SK-N-SH (cell line): ENCODE results near the gene NECTIN1. TPM values are rescaled to one million over a fixed set of nuclear protein-coding genes. Genes with fewer than 3 reads are reported as not detected.

Experiments used
- CTCF ChIA-PET: fragments of 300-600, 350-600 bp; formaldehyde crosslinking; extraction: SDS; loops from one replicate; lab custom pipeline; 2021; lab: Yijun Ruan, JAX
- POLR2A ChIA-PET: fragments of 350-600 bp; sonication (Branson Sonifier 250); formaldehyde crosslinking; extraction: SDS; loops from one replicate; lab custom pipeline; 2020; ENCODE audit warnings: antibody characterized with exemption, inconsistent platforms; lab: Yijun Ruan, JAX
- DNase-seq: peaks from one replicate; pipeline ENCODE4 v3.0.0; 2012
- H2AFZ ChIP-seq: fragments of 200-600 bp; sonication (generic); 2 replicates; pipeline ENCODE4 v1.8.1; 2016; ENCODE audit warnings: antibody characterized with exemption, mild to moderate bottlenecking, low read depth
- H3F3A ChIP-seq: fragments of 200-600 bp; sonication (generic); replicated peaks from 2 replicates; pipeline ENCODE3; 2016; ENCODE audit warnings: antibody characterized with exemption, mild to moderate bottlenecking; ENCODE audit not compliant: insufficient read depth
- H3K27ac ChIP-seq, 2 experiments: fragments of 200-500 bp in 1 of 2; fragments of 200-600 bp in 1 of 2; sonication (Bioruptor generic) in 1 of 2; sonication (generic), shearing (Covaris generic) in 1 of 2; 2 replicates each; pipeline versions ENCODE4 v1.5.1 to v1.6.1; 2014 to 2016; ENCODE audit warnings: low read depth in 2 of 2, inconsistent platforms in 1 of 2, low read length in 1 of 2, mild to moderate bottlenecking in 1 of 2, mixed read lengths in 1 of 2
- H3K27me3 ChIP-seq: fragments of 200-600 bp; sonication (generic), shearing (Covaris generic); 2 replicates; pipeline ENCODE4 v1.6.1; 2016; ENCODE audit warnings: mixed run types; ENCODE audit not compliant: insufficient read depth
- H3K36me3 ChIP-seq, 2 experiments: fragments of 200-500 bp in 1 of 2; fragments of 200-600 bp in 1 of 2; sonication (Bioruptor generic) in 1 of 2; sonication (generic) in 1 of 2; replicated peaks in 1 of 2; 2 replicates each; pipeline versions ENCODE3 to v1.5.1; 2014 to 2016; ENCODE audit warnings: low read length in 1 of 2, mild to moderate bottlenecking in 1 of 2; ENCODE audit not compliant: insufficient read depth in 2 of 2, control insufficient read depth in 1 of 2
- H3K4me1 ChIP-seq, 2 experiments: fragments of 200-500 bp in 1 of 2; fragments of 200-600 bp in 1 of 2; sonication (Bioruptor generic) in 1 of 2; sonication (generic), shearing (Covaris generic) in 1 of 2; 2 replicates each; pipeline versions ENCODE4 v1.5.1 to v1.6.1; 2014 to 2016; ENCODE audit warnings: low read depth in 1 of 2, low read length in 1 of 2, mixed run types in 1 of 2; ENCODE audit not compliant: insufficient read depth in 2 of 2, control insufficient read depth in 1 of 2
- H3K4me2 ChIP-seq: fragments of 200-600 bp; sonication (generic), shearing (Covaris generic); 2 replicates; pipeline ENCODE4 v1.6.1; 2017; ENCODE audit warnings: mixed run types
- H3K4me3 ChIP-seq, 2 experiments: fragments of 200-500 bp in 1 of 2; fragments of 200-600 bp in 1 of 2; sonication (Bioruptor generic) in 1 of 2; sonication (generic), shearing (Covaris generic) in 1 of 2; 2 replicates each; pipeline versions ENCODE4 v1.5.1 to v1.8.1; 2014 to 2016; ENCODE audit warnings: low read depth in 2 of 2, inconsistent platforms in 1 of 2, low read length in 1 of 2, mild to moderate bottlenecking in 1 of 2, mixed read lengths in 1 of 2, moderate library complexity in 1 of 2
- H3K79me2 ChIP-seq: fragments of 200-600 bp; sonication (generic); 2 replicates; pipeline ENCODE4 v1.8.1; 2017; ENCODE audit warnings: mild to moderate bottlenecking; ENCODE audit not compliant: insufficient read depth
- H3K9ac ChIP-seq: fragments of 200-600 bp; sonication (generic); 2 replicates; pipeline ENCODE4 v1.6.1; 2017; ENCODE audit warnings: mixed run types
- H3K9me2 ChIP-seq: fragments of 200-600 bp; sonication (generic); 2 replicates; pipeline ENCODE4 v1.6.1; 2017; ENCODE audit warnings: mixed run types
- H3K9me3 ChIP-seq: fragments of 200-600 bp; sonication (generic); 2 replicates; pipeline ENCODE4 v1.6.1; 2017; ENCODE audit warnings: mixed run types, mild to moderate bottlenecking, moderate library complexity
- H4K20me1 ChIP-seq: fragments of 200-600 bp; sonication (generic); 2 replicates; pipeline ENCODE4 v1.6.1; 2017; ENCODE audit warnings: mild to moderate bottlenecking, mixed run types; ENCODE audit not compliant: insufficient read depth
- CHD2 ChIP-seq: fragments of 150-350 bp; IDR thresholded peaks from 2 replicates; pipeline ENCODE4 v1.6.1; 2018; ENCODE audit warnings: low read length; ENCODE audit not compliant: partially characterized antibody
- ELF1 ChIP-seq: IDR thresholded peaks from 2 replicates; pipeline ENCODE4 v1.4.0; 2012
- EP300 ChIP-seq, 2 experiments: IDR thresholded peaks; 2 replicates each; pipeline versions ENCODE4 v1.4.0 to v1.6.1; 2012; ENCODE audit warnings: borderline replicate concordance in 1 of 2, low read depth in 1 of 2, low read length in 1 of 2
- FOSL2 ChIP-seq: IDR thresholded peaks from 2 replicates; pipeline ENCODE4 v1.4.0; 2012; ENCODE audit warnings: low read depth, mild to moderate bottlenecking, moderate library complexity, borderline replicate concordance
- FOXJ3 ChIP-seq: sonication (generic); formaldehyde crosslinking; IDR thresholded peaks from 2 replicates; pipeline ENCODE4 v1.5.1; 2020; ENCODE audit warnings: mild to moderate bottlenecking, missing genetic modification reagents
- FOXM1 ChIP-seq: IDR thresholded peaks from 2 replicates; pipeline ENCODE4 v1.4.0; 2012; ENCODE audit warnings: low read depth, mild to moderate bottlenecking
- GABPA ChIP-seq: IDR thresholded peaks from 2 replicates; pipeline ENCODE4 v1.4.0; 2012; ENCODE audit warnings: low read depth, mild to moderate bottlenecking
- JUND ChIP-seq: IDR thresholded peaks from 2 replicates; pipeline ENCODE4 v1.4.0; 2012
- MEF2A ChIP-seq: IDR thresholded peaks from 2 replicates; pipeline ENCODE4 v1.4.0; 2012; ENCODE audit warnings: low read depth, borderline replicate concordance
- NFIC ChIP-seq: IDR thresholded peaks from 2 replicates; pipeline ENCODE4 v1.4.0; 2012; ENCODE audit warnings: borderline replicate concordance
- POLR2AphosphoS5 ChIP-seq: IDR thresholded peaks from 2 replicates; pipeline ENCODE4 v1.6.1; 2012; ENCODE audit warnings: low read depth, low read length
- RAD21 ChIP-seq: IDR thresholded peaks from 2 replicates; pipeline ENCODE4 v1.6.1; 2012; ENCODE audit warnings: mild to moderate bottlenecking, low read length
- RCOR1 ChIP-seq: fragments of 150-350 bp; IDR thresholded peaks from 2 replicates; pipeline ENCODE4 v1.6.1; 2017; ENCODE audit warnings: antibody characterized with exemption, low read length
- TAF1 ChIP-seq: IDR thresholded peaks from 2 replicates; pipeline ENCODE4 v1.6.1; 2012; ENCODE audit warnings: low read depth, mild to moderate bottlenecking, low read length, moderate library complexity, borderline replicate concordance
- TEAD4 ChIP-seq: IDR thresholded peaks from 2 replicates; pipeline ENCODE4 v1.4.0; 2012; ENCODE audit warnings: mild to moderate bottlenecking, borderline replicate concordance; ENCODE audit not compliant: insufficient read depth
- WGBS: methylation state at CpG from one replicate; pipeline ENCODE4 v1.1.6; 2017; ENCODE audit warnings: low lambda C conversion rate; 5-methylcytosine and 5-hydroxymethylcytosine counted together
- polyA plus RNA-seq, 3 experiments: library from polyadenylated mRNA; depleted of rRNA; stranded (reverse); fragments of >200 nt; gene quantifications; 2 replicates each; pipeline ENCODE4 v1.2.3, GENCODE V29; 2012
- TF ChIP-seq, protein P1 (sequence below): IDR thresholded peaks from 2 replicates; pipeline ENCODE4 v1.4.0; 2012; ENCODE audit warnings: low read depth, borderline replicate concordance
- TF ChIP-seq, protein P2 (sequence below): fragments of 150-350 bp; IDR thresholded peaks from 2 replicates; pipeline ENCODE4 v1.6.1; 2016; ENCODE audit warnings: mild to moderate bottlenecking, low read depth, low read length
- TF ChIP-seq, protein P3 (sequence below): IDR thresholded peaks from 2 replicates; pipeline ENCODE4 v1.4.0; 2012; ENCODE audit warnings: low read depth, borderline replicate concordance
- TF ChIP-seq, protein P4 (sequence below): fragments of 150-350 bp; IDR thresholded peaks from 2 replicates; pipeline ENCODE4 v1.6.1; 2017; ENCODE audit warnings: antibody characterized with exemption, low read length, low read depth, borderline replicate concordance

The NECTIN1 gene
- polyA plus RNA-seq, 1 of the 3 experiments (the other 2 are of a cell fraction), result 9.1 TPM

DNA sequence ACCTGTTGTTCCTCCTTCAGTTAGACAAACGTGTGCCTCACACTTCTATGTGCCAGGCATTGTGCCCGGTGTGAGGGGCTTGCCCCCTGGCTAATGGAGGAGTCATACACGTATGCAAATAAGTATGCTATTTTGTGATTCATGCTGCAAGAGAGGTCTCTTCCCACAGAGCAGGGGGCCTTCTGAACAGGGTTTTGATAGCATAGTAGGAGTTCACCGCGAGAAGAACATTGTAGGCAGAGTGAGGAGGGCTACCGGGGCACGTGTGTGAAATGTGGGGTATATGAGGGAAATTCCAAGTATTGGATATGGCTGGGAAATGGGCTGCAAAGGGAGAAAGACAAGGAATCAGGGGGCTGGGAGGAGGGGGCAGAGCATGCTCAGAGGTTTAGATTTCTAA is 84.5 kb downstream of the NECTIN1 start:
- no peak for DNase-seq
- Histone ChIP-seq H3K79me2 (no peaks in the 10 kb centered on the region), H3K4me1 (peaks cover 0 to 17% of the 10 kb centered on the region in 2 experiments; a peak in 1 of 4 replicates), H3K27ac (no peak overlapping the region), H3K36me3 (no peaks in the 10 kb centered on the region), H3K9me3 (no peaks in the 10 kb centered on the region), H3K4me3 (no peak overlapping the region), H2AFZ (no peak overlapping the region), H4K20me1 (no peaks in the 10 kb centered on the region), H3K4me2 (no peak overlapping the region), H3F3A (no peaks in the 10 kb centered on the region), H3K9ac (no peak overlapping the region), H3K9me2 (no peaks in the 10 kb centered on the region), H3K27me3 (no peaks in the 10 kb centered on the region)
- TF ChIP-seq, protein P1, sequence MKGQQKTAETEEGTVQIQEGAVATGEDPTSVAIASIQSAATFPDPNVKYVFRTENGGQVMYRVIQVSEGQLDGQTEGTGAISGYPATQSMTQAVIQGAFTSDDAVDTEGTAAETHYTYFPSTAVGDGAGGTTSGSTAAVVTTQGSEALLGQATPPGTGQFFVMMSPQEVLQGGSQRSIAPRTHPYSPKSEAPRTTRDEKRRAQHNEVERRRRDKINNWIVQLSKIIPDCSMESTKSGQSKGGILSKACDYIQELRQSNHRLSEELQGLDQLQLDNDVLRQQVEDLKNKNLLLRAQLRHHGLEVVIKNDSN, result no peak
- no peak for TF ChIP-seq TAF1
- TF ChIP-seq, protein P2, sequence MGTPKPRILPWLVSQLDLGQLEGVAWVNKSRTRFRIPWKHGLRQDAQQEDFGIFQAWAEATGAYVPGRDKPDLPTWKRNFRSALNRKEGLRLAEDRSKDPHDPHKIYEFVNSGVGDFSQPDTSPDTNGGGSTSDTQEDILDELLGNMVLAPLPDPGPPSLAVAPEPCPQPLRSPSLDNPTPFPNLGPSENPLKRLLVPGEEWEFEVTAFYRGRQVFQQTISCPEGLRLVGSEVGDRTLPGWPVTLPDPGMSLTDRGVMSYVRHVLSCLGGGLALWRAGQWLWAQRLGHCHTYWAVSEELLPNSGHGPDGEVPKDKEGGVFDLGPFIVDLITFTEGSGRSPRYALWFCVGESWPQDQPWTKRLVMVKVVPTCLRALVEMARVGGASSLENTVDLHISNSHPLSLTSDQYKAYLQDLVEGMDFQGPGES, result no peak
- no peak for TF ChIP-seq FOXJ3
- TF ChIP-seq, protein P3, sequence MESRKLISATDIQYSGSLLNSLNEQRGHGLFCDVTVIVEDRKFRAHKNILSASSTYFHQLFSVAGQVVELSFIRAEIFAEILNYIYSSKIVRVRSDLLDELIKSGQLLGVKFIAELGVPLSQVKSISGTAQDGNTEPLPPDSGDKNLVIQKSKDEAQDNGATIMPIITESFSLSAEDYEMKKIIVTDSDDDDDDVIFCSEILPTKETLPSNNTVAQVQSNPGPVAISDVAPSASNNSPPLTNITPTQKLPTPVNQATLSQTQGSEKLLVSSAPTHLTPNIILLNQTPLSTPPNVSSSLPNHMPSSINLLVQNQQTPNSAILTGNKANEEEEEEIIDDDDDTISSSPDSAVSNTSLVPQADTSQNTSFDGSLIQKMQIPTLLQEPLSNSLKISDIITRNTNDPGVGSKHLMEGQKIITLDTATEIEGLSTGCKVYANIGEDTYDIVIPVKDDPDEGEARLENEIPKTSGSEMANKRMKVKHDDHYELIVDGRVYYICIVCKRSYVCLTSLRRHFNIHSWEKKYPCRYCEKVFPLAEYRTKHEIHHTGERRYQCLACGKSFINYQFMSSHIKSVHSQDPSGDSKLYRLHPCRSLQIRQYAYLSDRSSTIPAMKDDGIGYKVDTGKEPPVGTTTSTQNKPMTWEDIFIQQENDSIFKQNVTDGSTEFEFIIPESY, result no peak
- no peak for TF ChIP-seq POLR2AphosphoS5
- no peak for TF ChIP-seq FOXM1
- no peak for TF ChIP-seq RAD21
- TF ChIP-seq, protein P4, sequence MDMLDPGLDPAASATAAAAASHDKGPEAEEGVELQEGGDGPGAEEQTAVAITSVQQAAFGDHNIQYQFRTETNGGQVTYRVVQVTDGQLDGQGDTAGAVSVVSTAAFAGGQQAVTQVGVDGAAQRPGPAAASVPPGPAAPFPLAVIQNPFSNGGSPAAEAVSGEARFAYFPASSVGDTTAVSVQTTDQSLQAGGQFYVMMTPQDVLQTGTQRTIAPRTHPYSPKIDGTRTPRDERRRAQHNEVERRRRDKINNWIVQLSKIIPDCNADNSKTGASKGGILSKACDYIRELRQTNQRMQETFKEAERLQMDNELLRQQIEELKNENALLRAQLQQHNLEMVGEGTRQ, result no peak
- no peak for TF ChIP-seq EP300 (IDR thresholded peaks at IDR 0.05; ENCODE audit: borderline replicate concordance in 1 of 2, low read depth in 1 of 2, low read length in 1 of 2)
- no peak for TF ChIP-seq JUND
- no peak for TF ChIP-seq TEAD4
- TF ChIP-seq MEF2A, result no peak
- TF ChIP-seq GABPA, result no peak
- no peak for TF ChIP-seq CHD2
- TF ChIP-seq RCOR1, result no peak
- TF ChIP-seq ELF1, result no peak
- no peak for TF ChIP-seq FOSL2
- TF ChIP-seq NFIC, result no peak
- ChIA-PET POLR2A (no interaction called here), CTCF (interaction anchor here (1.3 to 1.7 kb wide), 3 partner anchors 20 to 659 kb away, joined by 3 to 5 read pairs (median 4); no protein-coding TSS in a partner anchor)
- 69% methylated on average over 6 of the region's 7 CpGs for WGBS
